IPS DF 6.9 (cell line): Measurements from ENCODE around the gene TSPAN11.

Source experiments
- DNase-seq: peaks from one replicate; pipeline ENCODE4 v3.0.0-alpha.2; 2013; ENCODE audit warnings: low read depth, low spot score
- H3K27ac ChIP-seq: one replicate; pipeline ENCODE4 v1.5.1; 2013; ENCODE audit warnings: low read length, control low read depth
- H3K27me3 ChIP-seq: 2 replicates; pipeline ENCODE4 v1.6.1; 2013; ENCODE audit warnings: mild to moderate bottlenecking, low read length; ENCODE audit not compliant: control insufficient read depth, insufficient read depth
- H3K36me3 ChIP-seq: 2 replicates; pipeline ENCODE4 v1.6.1; 2013; ENCODE audit warnings: low read length; ENCODE audit not compliant: control insufficient read depth, insufficient read depth
- H3K4me1 ChIP-seq: 2 replicates; pipeline ENCODE4 v1.6.1; 2013; ENCODE audit warnings: low read length; ENCODE audit not compliant: control insufficient read depth, insufficient read depth
- H3K4me3 ChIP-seq: 2 replicates; pipeline ENCODE4 v1.5.1; 2013; ENCODE audit warnings: mild to moderate bottlenecking, low read length
- H3K9me3 ChIP-seq: 2 replicates; pipeline ENCODE4 v1.6.1; 2013; ENCODE audit warnings: low read length, inconsistent platforms; ENCODE audit not compliant: control insufficient read depth, insufficient read depth
- WGBS: extraction: QIAGEN DNeasy Blood & Tissue Kit; methylation state at CpG from one replicate; pipeline ENCODE4 v1.1.7; 2013; ENCODE audit warnings: mixed read lengths, missing lambda C conversion rate; ENCODE audit not compliant: insufficient read length, insufficient coverage; 5-methylcytosine and 5-hydroxymethylcytosine counted together

Gene TSPAN11

DNA sequence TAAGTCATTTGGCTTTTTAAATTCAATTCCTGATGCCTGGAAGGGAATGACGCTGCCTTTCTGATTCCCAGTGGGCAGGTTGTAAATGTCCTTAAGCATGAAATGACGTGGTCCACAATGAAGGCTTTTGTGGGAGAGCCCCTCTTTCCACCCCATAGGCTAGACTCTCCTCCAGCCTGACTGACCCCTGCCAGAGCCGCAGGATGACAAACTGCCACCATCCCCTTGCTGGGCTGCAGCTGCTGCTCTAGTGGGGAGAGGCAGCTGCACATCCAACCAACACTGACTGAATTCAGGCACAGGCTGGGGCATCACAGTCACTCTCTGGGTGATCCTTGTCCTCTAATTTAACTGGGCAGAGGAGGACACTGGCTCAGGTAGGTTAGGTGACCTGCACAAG, 6.3 kb downstream of the TSPAN11 start:
- DNase-seq, result no peak
- Histone ChIP-seq H3K4me1 (no peaks in the 10 kb centered on the region; the same call in 1 of the 2 replicates), H3K27me3 (no peaks in the 10 kb centered on the region), H3K27ac (no peak overlapping the region), H3K36me3 (no peaks in the 10 kb centered on the region), H3K4me3 (no peak overlapping the region), H3K9me3 (no peaks in the 10 kb centered on the region)
- no CpG with 5 or more reads among the region's 3 CpGs for WGBS

DNA sequence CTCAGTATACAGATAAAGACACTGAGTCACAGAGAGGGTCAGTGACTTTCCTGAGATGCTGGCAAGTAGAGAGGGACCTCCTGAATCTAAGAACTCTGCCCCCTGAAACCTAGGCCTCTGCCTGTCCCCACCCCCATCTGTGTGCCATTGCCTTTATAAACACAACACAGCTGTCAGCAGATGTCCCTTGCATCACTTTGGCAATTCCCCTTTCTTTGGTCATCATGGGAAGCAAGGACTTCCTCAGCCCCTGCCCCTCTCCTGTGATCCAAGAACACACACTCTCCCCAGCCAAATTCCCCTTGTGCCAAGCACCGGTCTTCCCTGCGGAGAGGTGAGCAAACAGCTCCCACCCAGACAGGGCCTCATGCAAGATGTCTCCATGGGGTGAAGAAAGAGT, 8.3 kb downstream of the TSPAN11 start:
- H3K9me3 ChIP-seq, result no peaks in the 10 kb centered on the region
- H3K36me3 ChIP-seq, result no peaks in the 10 kb centered on the region
- no peak overlapping the region for H3K27ac ChIP-seq
- H3K4me3 ChIP-seq, result no peak overlapping the region
- no peaks in the 10 kb centered on the region; the same call in 1 of the 2 replicates for H3K4me1 ChIP-seq
- no CpG with 5 or more reads among the region's 2 CpGs for WGBS
- no peak for DNase-seq
- H3K27me3 ChIP-seq, result no peaks in the 10 kb centered on the region

DNA sequence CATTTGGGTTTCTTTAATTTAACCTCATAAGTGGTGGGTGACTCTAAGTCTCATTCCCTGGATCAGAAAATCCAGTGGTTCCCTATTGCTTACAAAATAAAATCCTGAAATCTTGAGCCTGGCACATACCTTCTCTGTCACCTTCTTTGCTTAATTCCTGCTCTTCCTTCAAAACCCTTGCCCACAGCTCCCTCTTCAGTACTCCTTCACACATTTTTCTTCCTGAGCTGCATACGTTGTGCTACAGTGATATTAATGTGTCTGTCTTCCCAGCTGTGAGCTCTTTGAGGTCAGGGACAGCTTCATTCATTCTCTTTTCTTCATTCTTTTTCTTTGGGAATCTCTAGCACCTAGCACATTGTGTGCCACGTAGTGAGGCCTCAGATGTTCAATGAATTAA, 9.5 kb downstream of the TSPAN11 start:
- no CpG with 5 or more reads among the region's 2 CpGs for WGBS
- no peak for DNase-seq
- Histone ChIP-seq H3K36me3 (no peaks in the 10 kb centered on the region), H3K27ac (no peak overlapping the region), H3K4me3 (no peak overlapping the region), H3K9me3 (no peaks in the 10 kb centered on the region), H3K4me1 (no peaks in the 10 kb centered on the region; the same call in 1 of the 2 replicates), H3K27me3 (no peaks in the 10 kb centered on the region)

DNA sequence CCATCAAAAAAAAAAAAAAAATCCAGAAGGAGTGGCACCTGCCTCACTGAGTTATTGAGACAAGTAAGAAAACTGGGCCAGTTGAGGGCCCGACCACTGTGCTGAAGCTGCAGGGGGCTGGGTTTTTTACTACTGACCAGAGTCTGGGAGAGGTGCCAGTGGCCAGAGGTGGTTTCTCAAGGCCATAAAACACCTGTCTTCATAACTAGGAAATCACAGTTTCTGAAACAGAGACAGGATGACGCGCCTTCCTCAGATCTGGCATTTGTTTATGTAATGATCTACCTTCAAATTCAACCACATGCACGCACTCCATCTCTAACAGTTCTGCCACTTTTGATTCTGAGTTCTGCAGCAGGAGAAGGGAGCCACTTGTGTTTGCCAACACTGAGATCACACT, 12.7 kb downstream of the TSPAN11 start:
- H3K27ac ChIP-seq, result no peak overlapping the region
- DNase-seq, result no peak
- H3K27me3 ChIP-seq, result no peaks in the 10 kb centered on the region
- no peak overlapping the region for H3K4me3 ChIP-seq
- no peaks in the 10 kb centered on the region; the same call in 1 of the 2 replicates for H3K4me1 ChIP-seq
- no CpG with 5 or more reads among the region's 4 CpGs for WGBS
- no peaks in the 10 kb centered on the region for H3K36me3 ChIP-seq
- H3K9me3 ChIP-seq, result no peaks in the 10 kb centered on the region

DNA sequence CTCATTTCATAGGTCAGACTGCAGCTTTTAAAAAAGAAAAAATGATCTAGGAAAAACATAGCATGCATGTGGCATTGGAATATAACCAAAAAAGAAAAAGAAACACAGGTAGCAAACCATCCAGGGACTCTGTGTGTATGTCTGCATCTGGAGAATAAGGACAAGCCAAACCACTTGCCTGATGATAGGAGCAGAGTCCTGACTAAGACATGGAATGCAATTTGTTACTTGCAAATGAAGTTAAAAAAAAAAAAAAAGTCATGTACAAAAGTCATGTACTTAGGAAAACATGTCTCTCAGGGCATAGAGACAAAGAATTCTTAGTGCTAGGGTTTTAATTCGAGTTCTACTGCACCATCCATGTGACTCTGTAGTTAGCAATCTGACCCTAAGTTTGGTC, 15.9 kb downstream of the TSPAN11 start:
- Histone ChIP-seq H3K4me1 (no peaks in the 10 kb centered on the region), H3K27ac (no peak overlapping the region), H3K27me3 (no peaks in the 10 kb centered on the region), H3K9me3 (no peaks in the 10 kb centered on the region), H3K4me3 (no peak overlapping the region), H3K36me3 (no peaks in the 10 kb centered on the region)
- WGBS, result no CpG with 5 or more reads among the region's 1 CpG
- no peak for DNase-seq

DNA sequence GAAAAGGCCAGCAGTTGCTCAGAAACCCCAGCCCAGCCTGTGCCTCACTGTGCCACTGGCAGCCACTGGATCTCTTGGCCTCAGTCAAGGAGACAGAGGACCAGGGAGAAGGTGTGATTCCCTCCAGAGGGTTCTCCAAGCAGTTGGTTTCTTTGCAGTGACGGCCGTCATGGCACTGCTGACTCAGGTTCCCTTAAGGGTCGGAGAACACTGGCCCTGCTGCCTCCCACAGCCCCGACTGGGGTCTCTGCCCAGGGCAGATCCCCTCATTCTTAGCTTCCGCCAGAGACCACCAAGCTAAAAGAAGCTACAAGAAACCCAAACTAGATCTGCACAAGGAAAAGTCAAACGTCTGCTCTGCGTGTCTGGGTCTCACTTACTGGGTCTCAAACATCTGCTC, 16.4 kb downstream of the TSPAN11 start:
- no peak overlapping the region for H3K4me3 ChIP-seq
- DNase-seq, result no peak
- H3K27me3 ChIP-seq, result no peaks in the 10 kb centered on the region
- H3K9me3 ChIP-seq, result no peaks in the 10 kb centered on the region
- H3K36me3 ChIP-seq, result no peaks in the 10 kb centered on the region
- WGBS, result no CpG with 5 or more reads among the region's 7 CpGs
- H3K27ac ChIP-seq, result no peak overlapping the region
- H3K4me1 ChIP-seq, result no peaks in the 10 kb centered on the region

DNA sequence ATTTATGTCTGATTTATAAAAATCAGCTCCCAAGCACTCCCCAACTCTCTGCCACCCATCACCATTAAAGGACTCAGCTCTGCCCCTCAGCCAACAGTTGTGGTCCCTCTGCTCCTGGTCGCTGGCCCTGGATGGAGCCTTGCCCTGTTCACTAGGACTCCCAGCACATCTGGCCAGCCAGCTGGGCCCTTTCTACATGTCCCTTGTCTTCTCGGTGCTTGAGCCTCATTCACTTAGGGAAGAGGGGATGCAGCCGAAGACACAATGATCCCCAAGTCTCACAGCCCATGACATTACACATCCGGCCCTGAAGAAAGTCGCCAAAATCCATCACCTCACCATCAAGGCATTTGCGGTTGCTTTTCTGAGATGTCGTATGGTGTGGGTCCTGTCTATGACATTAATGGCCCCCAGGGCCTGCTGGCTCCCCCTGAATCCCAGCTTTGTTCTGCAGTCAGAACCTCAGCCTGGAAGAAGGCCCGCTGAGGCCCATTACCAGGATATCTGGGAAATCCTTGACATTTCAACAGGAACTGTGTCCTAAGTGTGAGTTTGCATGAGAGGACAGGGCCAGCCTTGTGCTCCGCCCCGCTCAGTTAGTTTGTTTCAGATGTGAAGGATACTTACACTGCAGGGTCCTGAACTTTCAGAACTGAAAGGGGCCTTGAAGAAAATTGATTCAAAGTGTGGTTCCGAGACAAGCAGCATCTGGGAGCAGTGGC, 19.1 kb downstream of the TSPAN11 start:
- Histone ChIP-seq H3K27me3 (no peaks in the 10 kb centered on the region), H3K4me3 (no peak overlapping the region), H3K4me1 (no peaks in the 10 kb centered on the region), H3K9me3 (no peaks in the 10 kb centered on the region), H3K36me3 (no peaks in the 10 kb centered on the region), H3K27ac (no peak overlapping the region)
- no peak for DNase-seq
- WGBS, result no CpG with 5 or more reads among the region's 11 CpGs

DNA sequence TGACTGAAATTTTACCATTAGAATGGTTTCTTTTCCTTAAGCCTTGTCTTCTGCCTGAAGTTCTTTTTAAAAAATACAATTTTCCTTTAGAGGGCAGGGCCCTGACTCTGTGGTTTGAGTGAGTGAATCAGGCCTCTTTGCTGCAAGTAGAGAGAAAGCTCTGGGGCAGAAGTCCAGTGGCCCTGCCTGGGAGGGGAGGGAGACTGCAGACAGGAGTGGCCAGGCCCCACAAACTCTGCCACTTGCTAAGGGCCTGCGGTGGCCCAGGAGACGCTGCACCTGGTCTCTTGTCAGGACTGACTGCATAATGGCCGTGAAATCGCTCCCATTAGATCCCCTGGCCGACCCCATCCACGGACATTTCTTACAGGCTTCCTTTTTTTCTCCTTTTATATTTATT, 25.5 kb downstream of the TSPAN11 start:
- WGBS, result no CpG with 5 or more reads among the region's 6 CpGs
- Histone ChIP-seq H3K36me3 (no peaks in the 10 kb centered on the region), H3K4me3 (no peak overlapping the region), H3K27ac (no peak overlapping the region), H3K27me3 (0 out of 2 replicates have a peak, but pooled peaks cover 2% of the 10 kb centered on the region), H3K4me1 (no peaks in the 10 kb centered on the region), H3K9me3 (no peaks in the 10 kb centered on the region)
- DNase-seq, result no peak

DNA sequence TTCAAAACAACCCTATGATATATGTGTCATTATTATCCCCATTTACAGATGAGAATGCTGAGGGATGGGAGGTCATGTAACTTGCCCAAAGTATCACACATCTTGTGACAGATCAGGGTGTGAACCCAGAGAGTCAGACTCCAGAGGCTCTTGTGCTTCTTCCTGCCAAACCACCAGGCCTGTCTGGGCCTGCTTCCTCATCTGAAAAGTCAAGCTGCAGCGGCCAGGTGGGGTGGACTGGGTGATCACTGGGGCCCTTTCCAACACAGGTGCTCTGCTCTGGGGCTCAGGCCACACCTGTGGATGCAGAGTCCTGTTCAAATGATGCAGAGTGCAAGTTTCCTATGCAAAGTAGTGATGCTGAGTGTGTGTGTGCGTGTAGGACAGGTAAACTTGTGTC, 26.7 kb downstream of the TSPAN11 start:
- Histone ChIP-seq H3K36me3 (no peaks in the 10 kb centered on the region), H3K9me3 (no peaks in the 10 kb centered on the region), H3K4me3 (no peak overlapping the region), H3K27me3 (0 out of 2 replicates have a peak, but pooled peaks cover 2% of the 10 kb centered on the region), H3K4me1 (no peaks in the 10 kb centered on the region), H3K27ac (no peak overlapping the region)
- no CpG with 5 or more reads among the region's 2 CpGs for WGBS
- no peak for DNase-seq

DNA sequence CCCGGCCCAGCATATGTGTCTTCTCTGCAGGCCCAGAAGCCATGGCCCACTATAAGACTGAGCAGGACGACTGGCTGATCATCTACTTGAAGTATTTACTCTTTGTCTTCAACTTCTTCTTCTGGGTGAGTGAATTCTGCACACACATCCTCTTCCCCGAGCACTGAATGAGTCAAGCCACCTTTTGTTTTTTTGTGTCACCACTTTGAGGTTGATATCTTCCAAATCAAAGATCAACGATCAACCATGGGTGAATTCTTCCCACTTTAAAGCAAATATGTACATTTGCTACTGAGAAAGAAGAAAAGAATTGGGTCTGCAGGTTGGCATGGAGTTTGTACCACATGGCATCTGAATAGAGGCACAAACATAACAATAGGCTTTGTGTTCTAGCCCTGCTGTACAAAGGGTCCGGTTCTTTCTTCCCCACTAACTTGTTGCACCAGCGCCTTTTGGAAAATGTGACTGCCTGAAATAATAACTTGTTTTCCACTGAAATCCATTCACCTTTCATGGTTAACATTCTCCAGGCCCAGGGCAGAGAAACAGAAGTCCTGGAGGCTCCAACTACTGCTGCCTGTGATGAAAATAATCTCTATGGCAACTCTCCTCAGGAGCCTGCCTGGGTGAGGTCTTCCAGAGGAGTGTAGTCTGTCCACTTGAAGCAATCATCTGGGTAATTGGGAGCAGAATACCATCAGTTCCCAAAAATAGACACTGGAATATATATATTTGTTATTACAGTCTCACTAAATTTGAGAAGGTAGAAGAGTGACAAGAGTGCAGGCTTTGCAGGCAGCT, 27.6 kb downstream of the TSPAN11 start:
- Histone ChIP-seq H3K27ac (no peak overlapping the region), H3K36me3 (no peaks in the 10 kb centered on the region), H3K9me3 (no peaks in the 10 kb centered on the region), H3K4me3 (no peak overlapping the region), H3K4me1 (no peaks in the 10 kb centered on the region), H3K27me3 (0 out of 2 replicates have a peak, but pooled peaks cover 2% of the 10 kb centered on the region)
- DNase-seq, result no peak
- no CpG with 5 or more reads among the region's 6 CpGs for WGBS
